ENCODE results near the gene LSM10. TPM values are rescaled to one million over a fixed set of nuclear protein-coding genes. Genes with fewer than 3 reads are reported as not detected.

Gene LSM10
- polyA plus RNA-seq, 5 donors: 15.1 to 25.2 (median 18.7) TPM

DNA sequence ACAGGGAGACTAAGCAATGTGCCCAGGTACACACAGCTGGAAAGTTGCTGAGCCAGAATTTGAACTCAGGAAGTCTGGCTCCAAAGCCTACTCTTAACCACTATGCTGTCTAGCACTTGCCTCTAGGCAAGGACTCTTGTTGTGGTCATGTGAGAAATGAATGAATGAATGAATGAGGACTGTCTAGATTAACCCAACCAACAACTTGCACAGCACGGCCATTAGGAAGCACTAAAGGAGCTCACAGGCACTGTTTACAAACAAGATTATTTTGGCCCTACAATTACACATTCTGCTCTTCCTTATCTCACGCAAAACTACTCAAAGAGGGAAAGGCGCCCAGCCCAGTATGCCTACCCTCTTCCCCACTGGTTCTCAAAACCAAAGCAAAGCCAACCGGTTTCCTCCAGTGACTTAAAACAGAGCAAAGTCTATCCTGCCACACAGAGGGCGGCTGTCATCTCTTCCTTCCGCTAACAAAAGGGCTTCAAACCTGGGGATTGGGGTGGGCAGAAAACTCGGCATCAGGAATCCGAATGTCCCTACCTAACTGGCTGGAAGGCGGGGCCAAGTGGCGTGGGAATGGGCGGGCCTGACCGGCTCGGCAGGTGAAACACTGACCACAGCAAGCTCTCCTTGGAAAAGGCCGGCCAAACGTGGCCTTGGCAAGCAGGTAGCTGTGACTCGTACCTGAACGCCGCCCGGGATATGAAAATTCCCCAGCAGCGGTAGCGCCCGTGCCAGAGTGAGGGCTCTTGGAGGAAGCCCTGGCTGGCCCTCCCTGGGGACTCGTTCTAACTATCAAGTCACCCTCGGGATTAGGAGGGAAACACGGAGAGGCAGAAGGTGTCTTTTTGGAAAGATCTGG lies 12.9 kb downstream of the LSM10 start:
- DNase-seq: peak in 1 of 2 donors; percentile 29

- DNase-seq: no peak
Observed at GRCh38 chr1:36383240-36383639, 14.5 kb downstream of the LSM10 start.

DNA sequence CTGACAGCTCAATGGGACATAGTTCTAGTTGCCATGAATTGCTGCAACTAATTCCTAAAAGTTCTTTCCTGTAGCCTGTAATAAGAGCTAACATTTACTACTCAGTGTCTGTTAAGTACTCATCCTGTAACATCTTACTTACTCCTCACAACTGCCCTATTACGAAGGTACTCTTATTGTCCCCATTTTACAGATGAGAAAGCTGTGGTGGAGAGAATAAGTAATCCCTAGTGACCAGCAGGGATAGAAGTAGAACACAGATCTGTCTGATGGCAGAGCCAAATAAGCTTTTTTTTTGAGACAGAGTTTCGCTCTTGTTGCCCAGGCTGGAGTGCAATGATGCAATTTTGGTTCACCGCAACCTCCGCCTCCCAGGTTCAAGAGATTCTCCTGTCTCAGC lies 15.0 kb downstream of the LSM10 start:
- no peak for DNase-seq

GRCh38 chr1:36382231-36382630 lies 15.5 kb downstream of the LSM10 start:
- no peak for DNase-seq

DNA sequence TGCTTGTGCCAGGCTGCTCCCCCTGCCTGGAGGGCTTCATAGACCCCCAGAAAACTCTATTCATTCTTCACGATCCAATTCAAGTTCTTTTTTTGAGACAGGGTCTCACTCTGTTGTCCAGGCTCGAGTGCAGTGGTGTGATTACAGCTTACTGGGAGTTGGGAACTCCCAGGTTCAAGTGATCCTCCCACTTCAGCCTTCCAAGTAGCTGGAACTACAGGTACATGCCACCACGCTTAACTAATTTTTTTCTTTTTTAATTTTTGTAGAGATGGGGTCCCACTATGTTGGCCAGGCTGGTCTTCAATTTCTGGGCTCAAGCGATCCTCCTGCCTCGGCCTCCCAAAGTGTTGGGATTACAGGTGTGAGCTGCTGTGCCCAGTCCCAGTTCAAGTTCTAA lies 16.3 kb downstream of the LSM10 start:
- DNase-seq: no peak

DNA sequence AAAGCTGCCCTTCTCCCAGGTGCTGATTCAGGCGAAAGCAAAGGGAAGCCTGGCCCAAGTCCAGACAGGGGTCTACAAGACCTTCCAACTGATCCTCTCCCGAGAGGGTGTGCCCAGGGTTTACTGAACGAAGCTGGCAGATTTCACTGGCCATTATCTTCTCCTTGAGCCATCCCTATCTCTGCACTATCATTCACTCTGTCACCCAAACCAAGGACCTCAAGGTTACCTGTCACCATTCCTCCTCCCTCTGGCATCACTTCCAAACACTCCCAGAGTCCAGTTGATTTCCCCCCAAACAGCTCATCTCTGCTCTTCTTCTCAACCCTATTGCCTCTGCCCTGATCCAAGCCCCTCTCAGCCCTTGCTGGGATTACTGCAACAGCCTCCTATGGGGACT lies 16.9 kb downstream of the LSM10 start:
- DNase-seq: no peak

DNA sequence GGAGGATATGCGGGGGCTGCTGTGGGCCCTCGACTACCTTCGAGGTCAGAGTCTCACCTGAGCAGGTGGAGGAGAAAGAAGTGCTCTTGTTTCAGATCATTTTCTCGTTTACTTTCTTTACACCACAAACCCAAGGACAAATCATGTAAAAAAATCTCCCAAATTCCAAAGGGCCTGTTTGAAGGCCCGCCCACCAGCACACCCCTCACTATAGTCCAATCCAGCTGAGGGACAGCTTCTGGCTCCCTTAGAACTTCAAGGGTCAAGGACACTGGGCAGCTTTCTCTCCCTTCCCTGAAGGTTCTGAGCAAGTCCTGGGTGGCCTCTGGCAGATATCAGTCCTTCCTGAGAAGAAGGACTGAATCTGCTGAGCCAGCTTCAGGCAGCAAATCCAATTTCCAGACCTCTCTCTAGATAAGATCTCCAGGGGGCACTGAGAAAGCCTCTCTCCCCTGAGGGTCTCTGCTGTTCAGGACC lies 17.5 kb downstream of the LSM10 start:
- DNase-seq: no peak

DNA sequence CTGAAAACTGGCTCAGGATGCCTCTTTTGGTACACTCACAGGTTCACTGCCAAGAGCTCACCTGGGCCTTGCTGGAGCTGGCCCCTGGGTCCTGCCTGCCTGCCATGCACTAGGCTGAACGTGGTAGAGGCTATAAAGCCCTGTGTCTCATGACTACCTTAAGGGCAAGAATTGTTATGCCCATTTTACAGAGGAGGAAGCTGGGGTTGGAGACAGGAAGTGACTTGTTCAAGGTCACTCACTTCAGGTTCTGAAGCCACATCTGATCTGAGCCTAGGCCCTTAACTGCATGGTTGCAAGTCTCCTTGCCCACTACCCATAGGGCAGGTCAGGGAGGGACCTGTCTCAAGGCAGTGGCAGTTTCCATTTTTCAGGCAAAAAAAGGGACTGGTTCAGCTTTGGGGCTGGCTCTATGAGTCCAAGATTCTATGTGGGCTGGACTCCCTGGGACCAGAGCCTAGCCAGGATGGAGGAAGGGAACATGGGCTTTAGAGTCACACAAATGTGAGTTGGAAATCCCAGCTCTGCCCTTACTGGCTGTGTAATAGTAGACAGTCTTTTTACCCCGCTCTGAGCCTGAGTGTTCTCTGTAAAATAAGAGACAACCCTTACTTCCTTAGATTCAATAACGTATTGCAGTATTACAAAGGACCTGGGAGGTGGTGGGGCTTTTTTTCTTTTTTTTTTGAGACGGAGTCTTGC lies 19.8 kb downstream of the LSM10 start:
- DNase-seq: no peak

GRCh38 chr1:36372617-36373016 lies 25.1 kb downstream of the LSM10 start:
- no peak for DNase-seq

- peak in 1 of 2 donors; percentile 70 for DNase-seq
Observed at GRCh38 chr1:36369061-36369861, 28.4 kb downstream of the LSM10 start.

GRCh38 chr1:36367798-36368197 lies 29.9 kb downstream of the LSM10 start:
- no peak for DNase-seq

GRCh38 chr1:36367066-36367465 lies 30.6 kb downstream of the LSM10 start:
- no peak for DNase-seq

- peak; percentile 67 to 78 for DNase-seq
Observed at GRCh38 chr1:36366091-36366661, 31.5 kb downstream of the LSM10 start.

DNA sequence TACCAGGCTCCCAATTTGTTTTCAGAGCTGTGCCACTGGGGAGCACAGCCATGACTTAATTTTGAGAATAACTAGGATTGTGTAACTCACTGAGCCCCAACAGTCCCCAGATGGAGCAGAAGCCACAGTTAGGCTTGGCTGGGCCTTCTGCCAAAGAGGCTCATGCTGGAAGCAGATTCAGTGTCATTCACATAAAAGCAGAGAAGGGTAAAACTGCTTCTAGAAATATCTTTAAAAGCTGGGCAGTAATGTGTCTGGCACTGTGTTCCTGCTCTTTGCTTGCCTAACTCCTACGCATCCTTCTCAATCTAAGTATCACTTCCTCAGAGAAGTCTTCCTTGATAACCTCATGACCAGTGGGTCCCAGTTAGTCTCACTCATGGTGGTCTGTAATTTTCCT lies 32.3 kb downstream of the LSM10 start:
- no peak for DNase-seq

DNA sequence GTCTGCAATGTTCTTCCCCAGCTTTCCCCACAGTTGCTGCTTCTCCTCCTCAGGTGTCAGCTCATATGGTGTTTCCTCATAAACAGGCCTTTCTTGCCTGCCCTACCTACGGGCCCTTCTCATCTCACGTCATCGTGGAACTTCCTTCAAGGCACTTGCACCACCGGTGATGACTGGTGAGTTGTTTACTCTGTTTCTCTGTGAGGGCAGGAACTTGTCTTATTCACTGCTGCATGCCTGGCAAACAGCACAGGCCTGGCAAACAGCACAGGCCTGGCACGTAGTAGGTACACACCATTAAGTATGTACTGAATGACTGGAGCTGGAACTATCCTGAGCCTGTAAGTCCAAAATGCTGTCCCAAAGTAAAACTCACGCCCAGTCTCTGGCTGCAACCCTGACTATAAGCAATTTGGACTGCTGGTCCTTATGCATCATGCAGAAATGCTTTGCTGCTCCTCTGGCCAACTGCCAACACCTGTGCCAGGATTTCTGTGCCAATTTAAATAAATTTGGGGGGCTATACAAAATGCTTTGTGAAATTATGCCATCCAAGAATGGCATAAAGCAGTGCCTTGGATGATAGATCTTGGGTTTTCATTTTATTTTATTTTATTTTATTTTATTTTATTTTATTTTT lies 37.7 kb downstream of the LSM10 start:
- DNase-seq: no peak

- DNase-seq: no peak
Observed at GRCh38 chr1:36359383-36359782, 38.3 kb downstream of the LSM10 start.

- no peak for DNase-seq
Observed at GRCh38 chr1:36358514-36359084, 39.1 kb downstream of the LSM10 start.

- DNase-seq: no peak
Observed at GRCh38 chr1:36355811-36356210, 41.9 kb downstream of the LSM10 start.

- no peak for DNase-seq
Observed at GRCh38 chr1:36354486-36354885, 43.2 kb downstream of the LSM10 start.

DNA sequence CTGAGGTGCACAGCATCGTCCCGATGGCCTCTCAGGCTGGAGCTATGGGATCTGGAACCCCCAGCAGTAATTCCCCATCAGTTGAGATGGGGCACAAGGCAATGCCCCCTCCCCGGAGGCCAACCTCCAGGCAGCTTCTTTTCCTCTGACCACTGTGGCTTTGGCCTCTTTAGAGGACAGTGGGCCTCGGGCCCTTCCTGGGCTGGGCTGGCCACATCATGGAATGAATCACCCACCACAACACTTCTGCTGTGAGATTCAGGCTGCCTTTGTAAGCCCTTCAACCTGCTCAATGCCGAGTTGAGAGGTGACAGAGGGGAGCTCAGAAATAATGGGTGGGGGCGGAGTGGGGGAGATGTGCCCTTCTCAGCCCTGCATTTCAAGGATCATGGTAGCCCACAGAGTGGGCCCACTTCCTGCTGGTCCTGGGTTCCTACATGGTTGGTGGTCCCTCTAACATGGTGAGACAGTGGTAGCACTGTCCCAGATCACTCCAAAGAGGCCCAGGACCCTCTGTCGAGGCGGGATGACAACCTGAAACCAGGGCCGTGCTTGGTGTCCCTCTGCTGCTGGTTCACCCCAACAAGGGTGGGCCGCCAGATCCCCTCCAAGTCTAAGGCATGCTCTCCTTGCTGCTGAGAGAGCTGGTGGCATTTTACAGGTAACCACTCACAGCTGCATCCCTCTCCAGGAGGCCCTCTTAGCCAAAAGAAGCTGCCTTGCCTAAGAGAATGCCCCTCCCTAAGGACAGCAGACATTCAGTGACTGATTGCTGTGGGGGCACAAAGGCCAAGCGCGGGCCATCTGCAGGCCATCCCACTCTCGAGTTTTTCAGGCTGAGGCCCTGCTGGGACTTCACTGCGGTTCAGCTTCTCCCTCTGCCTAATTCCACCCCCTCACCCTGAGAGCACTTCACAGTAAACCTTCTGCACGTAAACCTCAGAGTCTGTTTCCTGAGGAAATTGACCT lies 44.5 kb downstream of the LSM10 start:
- DNase-seq: no peak
